Colon (tissue), 2 donors: ENCODE measurements around the gene KIAA0930.

ENCODE experiments used
- FAIRE-seq: peaks from 2 replicates; lab custom pipeline; 2012; peaks lifted over from hg19 to GRCh38; lab: Jason Lieb, UNC
- donor health status: control.
- donor health status: control.

The KIAA0930 gene

DNA sequence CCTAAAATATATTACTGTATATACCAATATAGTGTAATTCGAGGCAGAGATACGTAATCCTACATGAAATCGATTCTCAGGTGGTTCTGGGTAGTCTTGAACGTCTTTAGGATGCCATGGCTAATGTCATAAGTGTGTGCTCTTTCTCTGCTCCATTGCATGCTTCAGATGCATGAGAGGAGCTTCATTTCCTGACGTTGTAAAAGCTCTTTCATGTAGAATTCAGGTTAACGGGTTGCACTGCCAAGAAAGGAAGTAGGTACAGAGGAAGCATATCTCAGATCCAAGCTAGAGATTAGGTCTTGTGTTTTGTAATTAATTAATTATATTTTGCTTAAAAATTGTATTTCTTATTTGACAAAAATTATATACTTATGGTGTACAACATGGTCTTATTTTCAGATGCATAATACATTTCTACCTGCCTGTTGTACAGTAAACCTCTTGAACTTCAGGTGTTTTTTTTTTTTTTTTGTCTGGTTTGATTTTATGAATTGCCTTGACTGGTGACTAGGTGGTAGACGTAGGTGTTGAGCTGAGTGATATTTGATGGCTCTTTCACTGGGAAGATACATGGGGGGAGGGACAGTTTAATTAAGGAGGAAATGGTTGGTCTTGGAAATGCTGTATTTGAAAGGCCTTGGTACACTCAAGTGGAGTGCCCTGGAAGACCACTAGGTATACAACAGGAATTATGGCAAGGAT, 67.7 kb downstream of the KIAA0930 start:
- no peak for FAIRE-seq

DNA sequence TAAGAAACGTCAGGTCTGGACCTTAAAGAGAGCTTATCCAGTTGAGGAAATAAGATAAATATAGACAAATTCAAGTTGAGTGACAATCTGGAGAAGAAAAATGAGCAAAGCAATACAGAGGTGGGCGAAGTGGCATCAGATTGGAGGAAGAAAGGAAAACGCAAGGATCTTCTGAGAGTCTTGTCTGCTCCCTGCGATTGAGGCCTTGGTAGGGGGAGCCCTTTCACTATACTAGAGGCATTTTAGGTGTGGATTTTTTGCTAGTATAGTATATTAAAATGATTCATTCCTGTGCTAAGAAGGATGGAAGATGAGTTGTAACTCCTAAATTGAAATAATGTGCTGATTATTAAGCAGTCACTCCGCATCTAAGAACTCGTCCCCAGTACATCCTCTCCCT, 68.9 kb downstream of the KIAA0930 start:
- FAIRE-seq: no peak

GRCh38 chr22:45169591-45170466, 70.9 kb downstream of the KIAA0930 start:
- FAIRE-seq: no peak

- FAIRE-seq: no peak
Observed at GRCh38 chr22:45166932-45167331, 73.8 kb downstream of the KIAA0930 start.

GRCh38 chr22:45164270-45165088, 76.2 kb downstream of the KIAA0930 start:
- no peak for FAIRE-seq

- no peak for FAIRE-seq
Observed at GRCh38 chr22:45163451-45164269, 77.0 kb downstream of the KIAA0930 start, which contains the start of gene NUP50. TSS of gene NUP50 (plus strand) at chr22:45163925. CDS start at chr22:45168178, 4,253 bp downstream.

DNA sequence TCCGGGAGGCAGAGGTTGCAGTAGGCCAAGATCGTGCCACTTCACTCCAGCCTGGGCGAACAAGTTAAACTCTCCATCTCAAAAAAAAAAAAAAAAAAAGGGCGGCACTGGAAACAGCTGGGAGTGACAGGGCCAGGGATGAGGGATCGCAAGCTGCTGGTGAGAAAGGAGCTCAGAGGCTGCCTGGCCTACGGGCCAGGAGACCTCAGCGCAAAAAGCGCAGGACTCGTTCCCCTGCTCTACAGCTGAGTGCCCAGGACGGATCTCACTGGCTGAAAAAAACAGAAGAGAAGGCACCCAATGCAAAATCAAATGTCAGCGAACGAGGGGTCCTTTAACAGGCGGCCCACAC, 77.6 kb downstream of the KIAA0930 start:
- FAIRE-seq: no peak

DNA sequence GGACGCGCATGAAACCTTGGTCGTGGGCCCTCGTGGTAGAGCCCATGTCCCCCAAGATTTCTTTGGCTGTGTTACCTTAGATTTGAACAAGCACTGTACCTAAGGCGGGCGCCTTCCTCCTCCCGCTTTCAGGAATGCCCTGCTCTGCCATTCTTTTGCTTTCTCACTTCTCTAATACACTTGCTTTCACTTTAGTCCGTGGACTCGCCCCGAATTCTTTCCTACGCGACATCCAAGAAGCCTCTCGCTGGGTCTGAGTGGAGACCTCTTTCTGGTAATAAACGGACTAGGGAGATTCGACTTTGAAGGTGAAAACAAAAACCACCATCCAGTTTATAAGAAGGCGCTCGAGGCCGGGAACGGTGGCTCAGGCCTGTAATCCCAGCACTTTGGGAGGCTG, 78.2 kb downstream of the KIAA0930 start:
- no peak for FAIRE-seq

- no peak for FAIRE-seq
Observed at GRCh38 chr22:45159652-45160462, 80.8 kb downstream of the KIAA0930 start.

DNA sequence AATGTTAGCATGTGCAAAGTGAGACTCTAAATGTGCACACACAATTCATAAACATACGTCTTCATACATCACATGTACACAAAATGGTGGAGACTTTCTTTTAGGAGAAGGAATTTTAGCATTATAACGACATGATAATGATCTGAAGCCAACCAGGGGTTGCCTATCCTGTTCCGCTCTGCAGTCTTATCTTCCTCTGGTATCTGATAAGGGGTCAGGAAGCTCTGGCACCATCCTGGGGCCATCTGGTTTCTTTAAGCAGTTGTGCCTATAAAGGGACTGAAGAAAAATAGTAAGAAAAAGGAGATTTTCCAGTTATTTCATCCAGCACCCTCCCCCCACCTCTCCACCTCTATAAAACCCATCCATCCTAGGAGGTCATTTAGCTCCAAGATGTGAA, 82.8 kb downstream of the KIAA0930 start:
- FAIRE-seq: no peak

- no peak for FAIRE-seq
Observed at GRCh38 chr22:45155050-45155840, 85.4 kb downstream of the KIAA0930 start.

DNA sequence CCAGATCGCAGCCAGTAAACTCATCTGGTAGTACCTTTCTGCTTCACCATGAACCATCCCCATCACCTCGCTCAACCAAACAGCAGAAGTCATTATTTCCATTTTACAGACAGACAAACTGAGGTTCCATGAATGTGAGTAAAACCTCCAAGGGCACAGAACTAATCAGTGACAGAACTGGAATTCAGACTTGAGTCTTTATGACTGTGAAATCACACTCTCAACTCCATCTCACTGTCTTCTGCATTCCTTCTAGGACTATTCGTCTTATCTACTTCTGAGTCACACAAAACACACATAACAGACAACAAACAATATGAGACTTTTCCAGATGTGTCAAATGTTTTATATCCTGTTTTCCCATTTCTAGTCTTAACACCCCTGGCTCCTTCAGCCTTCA, 86.3 kb downstream of the KIAA0930 start:
- no peak for FAIRE-seq

DNA sequence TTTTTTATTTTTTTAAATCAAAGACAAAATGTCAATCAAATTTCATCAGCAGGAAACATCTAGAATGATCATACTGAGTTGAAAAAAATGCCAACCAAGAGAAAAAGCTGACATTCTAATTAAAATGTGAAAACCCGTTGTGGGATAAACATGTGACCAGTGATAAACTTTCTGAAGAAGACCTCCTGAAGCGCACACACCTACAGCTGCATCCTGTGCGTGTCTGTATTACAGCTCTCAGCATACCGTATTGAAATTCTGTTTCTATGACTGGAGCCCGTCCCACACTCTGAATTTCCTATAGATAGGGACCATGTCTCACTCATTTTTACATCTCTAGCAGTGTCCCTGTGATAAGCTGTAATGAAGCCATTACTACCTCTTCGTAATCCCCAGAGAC, 89.2 kb downstream of the KIAA0930 start:
- FAIRE-seq: no peak

DNA sequence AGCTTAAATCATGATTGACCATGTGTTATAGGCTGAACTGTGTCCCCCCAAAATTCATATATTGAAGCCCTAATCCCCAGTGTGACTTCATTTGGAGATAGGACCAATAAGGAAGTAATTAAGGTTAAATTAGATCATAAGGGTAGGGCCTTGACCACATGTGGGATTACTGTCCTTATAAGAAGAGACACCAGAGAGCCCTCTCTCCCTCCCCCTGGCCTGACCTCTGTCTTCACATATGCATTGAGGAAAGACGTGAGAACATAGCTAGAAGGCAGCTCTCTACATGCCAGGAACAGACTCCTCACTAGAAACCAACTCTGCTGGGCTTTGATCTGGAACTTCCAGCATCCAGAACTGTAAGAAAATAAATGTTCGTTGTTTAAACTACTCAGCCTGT, 90.6 kb downstream of the KIAA0930 start:
- no peak for FAIRE-seq

DNA sequence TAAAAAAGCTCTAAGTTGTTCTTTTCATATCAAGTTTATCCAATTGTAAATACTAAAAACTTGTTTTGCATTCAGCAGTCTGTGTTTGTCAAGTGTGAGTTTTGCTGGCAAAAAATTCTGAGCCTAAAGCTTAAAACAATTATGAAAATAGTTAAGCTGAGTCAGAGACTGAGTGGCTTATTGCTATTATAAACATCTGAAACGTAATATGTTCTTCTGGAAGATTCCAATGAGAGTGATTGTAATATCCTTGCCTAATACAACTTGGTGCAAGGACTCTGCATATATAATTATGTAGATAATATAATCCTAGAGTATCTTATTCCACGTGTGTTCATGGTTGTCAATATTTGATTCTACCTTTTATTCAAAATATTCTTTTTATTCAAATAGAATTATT, 91.0 kb downstream of the KIAA0930 start:
- no peak for FAIRE-seq

DNA sequence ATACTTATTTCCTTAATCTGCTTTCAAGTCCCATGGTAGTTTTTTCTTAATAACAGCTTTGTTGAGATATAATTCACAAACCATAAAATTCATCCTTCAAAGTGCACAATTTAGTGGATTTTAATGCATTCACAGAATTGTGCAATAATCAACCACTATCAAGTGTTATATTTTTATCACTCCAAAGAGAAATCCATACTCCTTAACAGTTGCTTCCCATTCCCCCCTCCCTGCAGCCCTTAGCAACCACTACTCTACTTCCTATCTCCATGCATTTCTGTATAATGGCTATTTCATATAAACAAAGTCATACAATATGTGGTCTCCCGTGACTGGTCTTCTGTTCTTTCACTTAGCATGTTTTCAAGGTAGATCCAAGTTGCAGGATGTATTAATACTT, 95.8 kb downstream of the KIAA0930 start:
- FAIRE-seq: no peak

GRCh38 chr22:45142376-45142775, 98.3 kb downstream of the KIAA0930 start:
- no peak for FAIRE-seq
